HG02678 (cell line): ENCODE data around the gene ASTN2.

ENCODE experiments used
- ATAC-seq: cut with Tn5 transposase; IDR thresholded peaks from one replicate; pipeline ENCODE4 v1.9.1; 2021; ENCODE audit warnings: mild to moderate bottlenecking, moderate library complexity; ENCODE audit not compliant: unreplicated experiment

The ASTN2 gene

DNA sequence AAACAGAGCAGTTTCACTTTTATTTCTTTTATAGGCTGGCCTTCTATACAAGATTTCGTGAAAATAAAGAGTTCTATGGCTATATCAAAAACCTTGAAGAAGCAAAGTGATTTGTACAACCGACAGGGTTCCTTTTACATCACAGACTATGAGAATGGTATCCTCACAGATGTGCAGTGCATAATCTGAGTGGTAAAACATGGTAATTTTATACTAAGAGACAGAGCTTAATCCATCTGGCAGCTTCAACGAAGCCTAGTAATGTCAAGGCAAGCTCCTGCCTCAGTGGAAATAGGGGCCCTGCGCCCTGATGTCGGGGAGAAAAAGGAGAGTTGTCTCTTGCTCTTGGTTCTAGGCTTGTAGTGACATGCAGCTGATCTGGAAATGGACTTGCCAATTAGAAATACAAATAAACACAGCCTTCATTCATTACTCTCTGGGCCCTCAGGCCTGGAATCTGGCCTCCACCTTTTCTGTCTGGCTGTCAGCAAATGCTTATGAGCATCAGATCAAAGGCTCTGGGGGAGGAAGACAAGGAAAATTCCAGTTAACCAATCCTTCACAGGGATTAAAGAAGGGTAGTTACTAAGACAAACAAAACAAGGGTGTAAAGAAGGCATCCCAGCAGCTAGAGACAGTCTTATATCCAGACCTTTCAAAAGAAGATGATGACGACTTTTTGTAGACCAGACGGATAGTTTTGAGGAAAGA is 761.4 kb downstream of the ASTN2 start:
- no peak for ATAC-seq

- ATAC-seq: no peak
Observed at GRCh38 chr9:116647515-116647809, 767.4 kb downstream of the ASTN2 start.

DNA sequence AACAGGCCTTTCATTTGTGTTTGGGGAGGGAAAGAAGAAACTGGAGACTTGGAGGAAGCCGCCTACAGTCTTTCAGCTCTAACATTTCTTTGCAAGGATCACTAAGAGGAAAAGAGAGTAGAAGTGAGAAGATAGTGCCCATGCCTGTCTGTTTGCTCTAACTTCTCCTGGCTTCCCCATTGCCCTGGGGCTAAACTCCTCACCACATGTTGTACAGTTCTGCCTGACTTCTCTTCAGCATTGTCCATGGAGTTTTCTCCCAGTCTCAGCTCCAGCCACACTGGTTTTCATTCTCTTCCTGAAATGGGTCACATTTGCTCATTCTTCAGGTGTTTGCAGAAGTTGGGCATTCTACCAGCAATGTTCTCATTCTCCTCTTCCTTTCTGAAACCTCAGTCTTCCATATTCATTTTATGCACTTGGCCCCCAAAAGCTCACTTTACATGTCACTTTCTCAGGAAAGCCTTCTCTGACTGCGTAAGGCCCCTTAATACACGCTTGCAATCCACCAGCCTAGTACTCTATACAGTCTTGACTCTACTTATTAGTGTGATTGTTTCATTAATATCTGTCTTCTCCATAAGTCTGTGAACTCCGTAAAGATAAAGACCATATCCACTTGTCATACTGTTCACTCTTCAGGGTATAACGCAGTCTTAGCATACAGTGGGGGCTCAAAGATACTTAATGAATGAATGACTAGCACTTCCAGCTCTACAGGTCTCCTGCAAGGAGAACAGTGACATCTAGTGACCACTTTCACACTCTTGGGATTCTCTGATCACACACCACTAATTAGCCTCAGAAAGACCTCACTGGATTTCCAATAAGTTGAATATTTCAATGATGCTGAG is 768.0 kb downstream of the ASTN2 start:
- peak; percentile 59 for ATAC-seq

DNA sequence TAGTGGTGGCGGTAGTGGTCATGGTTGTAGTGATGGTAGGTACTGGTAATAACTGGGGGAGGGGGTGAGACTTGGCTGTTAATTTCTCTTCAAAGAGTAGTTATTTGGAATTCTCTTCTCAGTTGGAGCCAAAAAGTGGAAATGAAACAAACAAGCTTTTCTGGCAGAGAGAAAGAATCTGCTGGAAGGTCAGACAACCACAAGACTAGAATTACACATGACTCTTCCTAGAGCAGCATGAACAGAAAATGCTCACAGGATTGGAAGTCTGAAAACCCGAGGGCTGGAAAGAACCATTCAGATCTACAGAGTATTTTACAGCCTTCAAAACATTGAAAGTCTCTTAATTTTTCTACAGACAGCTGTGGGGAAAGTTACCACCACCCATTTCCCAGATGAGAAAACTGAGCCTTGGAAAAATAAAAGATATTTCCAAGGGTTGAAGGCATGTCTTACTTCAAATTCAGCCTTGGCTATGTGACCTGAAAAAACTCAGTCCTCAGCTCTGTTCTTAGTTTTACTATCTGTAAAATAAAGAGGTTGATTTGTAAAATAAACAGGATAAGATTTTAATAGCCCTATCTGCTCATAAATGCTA is 770.7 kb downstream of the ASTN2 start:
- ATAC-seq: no peak

DNA sequence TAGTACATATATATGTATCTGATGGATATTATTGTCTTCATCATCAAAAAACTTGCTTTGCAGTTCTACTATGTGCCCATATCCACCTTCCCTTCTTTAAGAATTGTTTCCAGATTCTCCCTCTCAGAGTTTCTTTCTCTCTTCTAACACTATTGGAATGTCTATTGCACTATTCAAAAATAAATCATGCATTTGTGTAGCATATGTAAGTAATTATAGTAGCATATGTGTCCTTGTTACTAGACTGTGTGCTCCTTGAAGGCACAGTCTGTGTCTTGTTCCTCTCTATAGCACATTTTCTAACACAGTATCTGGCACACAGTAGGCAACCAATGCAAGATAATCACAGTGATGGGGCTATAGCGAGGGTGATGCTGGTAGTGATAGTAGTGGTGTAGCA is 771.2 kb downstream of the ASTN2 start:
- ATAC-seq: no peak

- no peak for ATAC-seq
Observed at GRCh38 chr9:116641292-116642059, 773.4 kb downstream of the ASTN2 start.

- ATAC-seq: no peak
Observed at GRCh38 chr9:116639251-116639741, 775.6 kb downstream of the ASTN2 start.

DNA sequence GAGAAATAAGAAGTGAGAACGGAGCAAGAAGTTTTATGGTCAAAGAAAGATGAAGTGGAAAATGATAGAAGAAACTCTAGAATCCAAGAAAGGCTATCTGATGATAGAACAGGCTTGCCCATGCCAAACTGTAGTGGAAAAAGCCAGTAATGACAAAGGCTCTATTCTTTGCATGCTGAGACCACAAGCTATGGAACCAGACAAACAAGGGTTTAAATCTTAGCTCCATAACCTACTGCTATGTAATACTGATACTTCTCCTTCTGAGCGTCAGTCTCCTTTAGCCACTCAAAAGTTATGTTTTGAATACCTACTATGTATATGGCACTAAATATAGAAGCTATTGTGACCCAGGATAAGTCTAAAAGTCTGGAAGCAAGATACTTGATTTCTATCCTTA is 778.9 kb downstream of the ASTN2 start:
- ATAC-seq: no peak

DNA sequence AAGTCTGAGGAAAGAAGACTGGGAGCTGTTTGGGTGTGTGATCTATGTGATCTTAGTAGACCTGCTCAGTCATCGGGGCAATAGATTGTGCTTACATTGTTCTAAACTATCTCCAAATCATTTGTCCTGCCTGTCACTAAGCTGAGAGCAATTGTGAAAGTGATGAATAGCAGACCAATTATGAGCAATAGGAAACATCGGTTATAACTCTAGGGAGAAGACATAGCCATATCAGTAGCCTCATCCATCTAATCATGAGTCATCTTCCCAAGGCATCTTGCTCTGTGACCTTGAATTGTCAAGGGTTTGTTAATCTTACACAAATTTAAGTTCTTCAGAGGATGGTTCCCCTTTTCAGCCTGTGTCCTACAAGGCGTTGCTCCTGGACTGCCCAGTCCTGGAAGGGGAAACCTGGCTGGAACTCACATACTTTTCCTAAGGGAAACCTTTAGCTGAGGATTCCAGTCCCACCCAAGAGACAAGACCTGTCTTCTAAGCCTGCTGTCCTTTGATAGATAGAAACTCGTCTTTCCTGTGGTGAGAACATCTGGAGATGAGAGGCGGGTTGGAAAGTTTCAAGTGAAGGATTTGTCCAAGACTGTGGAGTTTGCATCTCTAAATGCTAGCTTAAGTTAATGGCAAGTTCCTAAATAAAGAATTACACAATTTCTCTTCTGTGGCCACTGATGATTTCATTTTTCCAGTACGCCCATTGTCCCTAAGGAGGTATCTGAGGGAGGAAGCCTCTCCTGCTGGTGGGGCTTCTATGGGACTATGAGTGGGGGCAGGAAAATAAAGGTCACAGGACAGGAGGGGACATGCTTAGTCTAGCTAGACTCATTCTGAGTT is 781.6 kb downstream of the ASTN2 start:
- no peak for ATAC-seq

DNA sequence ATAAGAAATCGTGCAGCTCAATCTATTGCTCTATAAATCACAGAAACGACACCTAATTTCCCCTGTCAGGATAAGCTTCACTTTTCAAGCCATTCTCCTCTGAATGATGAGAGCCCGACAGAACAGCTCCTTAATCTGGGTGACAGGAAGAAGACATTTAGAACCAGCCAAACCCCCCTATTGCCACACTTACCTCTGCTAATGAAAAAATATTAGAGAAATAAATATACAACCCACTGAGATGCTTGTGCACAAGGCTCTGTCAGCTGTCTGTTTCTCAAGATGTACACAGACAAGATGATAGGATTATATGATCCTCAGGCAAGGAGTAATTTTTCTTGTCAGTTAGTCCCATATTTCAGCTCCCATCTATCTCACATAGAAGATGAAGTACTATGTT is 785.2 kb downstream of the ASTN2 start:
- no peak for ATAC-seq

- no peak for ATAC-seq
Observed at GRCh38 chr9:116628716-116629115, 786.1 kb downstream of the ASTN2 start.

DNA sequence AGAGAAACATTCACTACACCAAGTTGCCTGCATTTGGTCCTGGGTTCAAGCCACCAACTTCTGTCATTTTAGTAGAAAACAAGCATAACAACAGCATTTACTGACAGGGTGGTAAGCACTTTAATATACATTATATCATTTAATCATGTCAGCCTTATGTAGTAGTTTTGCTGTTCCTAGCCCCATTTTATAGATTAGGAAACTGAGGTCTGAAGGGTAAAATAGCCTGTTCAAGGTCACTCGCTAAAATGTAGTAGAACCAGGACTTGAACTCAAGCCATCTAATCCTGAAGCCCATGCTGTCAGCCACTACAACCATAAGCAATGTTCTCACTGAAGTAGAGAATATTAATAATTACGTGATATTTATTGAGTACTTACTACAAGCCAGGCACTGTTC is 787.4 kb downstream of the ASTN2 start:
- no peak for ATAC-seq

GRCh38 chr9:116626762-116627161 is 788.1 kb downstream of the ASTN2 start:
- no peak for ATAC-seq

DNA sequence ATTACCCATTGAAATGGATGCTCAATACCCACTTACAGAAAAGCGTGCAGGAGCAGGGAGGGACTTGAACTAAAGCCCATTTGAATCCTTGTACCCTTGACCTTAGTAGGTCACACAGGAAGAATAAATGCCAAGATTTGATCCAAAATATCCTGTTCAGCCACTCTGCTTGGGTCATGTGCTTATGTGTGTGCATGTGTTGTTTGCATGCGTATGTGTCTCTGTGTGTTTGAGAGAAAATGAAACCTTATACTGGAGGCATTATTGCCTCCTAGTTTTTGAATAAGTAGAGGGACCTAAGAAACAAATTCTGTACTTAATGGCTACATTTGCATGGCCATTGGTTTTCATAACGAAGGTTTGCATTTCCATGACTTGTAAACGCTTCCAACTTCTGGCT is 791.1 kb downstream of the ASTN2 start:
- no peak for ATAC-seq

DNA sequence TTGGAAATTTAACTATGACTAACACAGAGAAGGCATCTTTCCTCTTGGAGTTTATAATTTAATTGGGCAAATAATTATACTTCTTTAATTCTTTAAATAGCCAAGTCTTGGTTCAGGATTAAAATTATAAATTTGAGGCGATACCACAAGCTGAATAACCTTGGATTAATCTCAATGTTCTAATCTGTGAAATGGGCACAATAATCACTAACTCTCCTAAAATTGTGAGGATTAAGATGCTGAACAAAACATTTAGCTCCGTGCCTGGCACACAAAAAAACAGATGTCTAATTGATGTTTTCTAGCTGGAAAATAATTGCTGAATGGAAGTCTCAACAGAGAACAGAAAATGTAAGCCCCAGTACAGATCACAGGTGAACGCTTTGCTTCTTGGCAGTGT is 797.5 kb downstream of the ASTN2 start:
- no peak for ATAC-seq

- ATAC-seq: no peak
Observed at GRCh38 chr9:116616304-116616914, 798.4 kb downstream of the ASTN2 start.

DNA sequence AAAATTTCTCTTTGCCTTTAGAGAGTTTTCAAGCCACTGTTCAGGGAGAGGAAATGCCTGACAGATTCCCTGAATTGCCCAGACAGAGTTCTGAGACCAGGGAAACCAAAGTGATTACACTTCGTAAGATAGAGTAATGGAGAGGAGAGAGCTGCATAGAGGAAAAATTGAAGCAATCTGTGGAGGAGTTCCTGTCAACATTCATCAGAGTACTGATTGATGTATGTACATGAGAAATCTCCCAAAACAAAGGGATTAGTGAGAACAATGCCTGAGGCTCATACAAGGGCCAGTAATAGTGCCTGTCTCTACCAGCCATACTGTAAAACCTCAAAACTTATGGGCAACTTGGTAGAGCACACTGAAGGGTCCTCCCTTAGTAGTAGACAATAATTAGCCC is 806.8 kb downstream of the ASTN2 start:
- no peak for ATAC-seq

GRCh38 chr9:116605904-116606341 is 808.9 kb downstream of the ASTN2 start:
- ATAC-seq: no peak

DNA sequence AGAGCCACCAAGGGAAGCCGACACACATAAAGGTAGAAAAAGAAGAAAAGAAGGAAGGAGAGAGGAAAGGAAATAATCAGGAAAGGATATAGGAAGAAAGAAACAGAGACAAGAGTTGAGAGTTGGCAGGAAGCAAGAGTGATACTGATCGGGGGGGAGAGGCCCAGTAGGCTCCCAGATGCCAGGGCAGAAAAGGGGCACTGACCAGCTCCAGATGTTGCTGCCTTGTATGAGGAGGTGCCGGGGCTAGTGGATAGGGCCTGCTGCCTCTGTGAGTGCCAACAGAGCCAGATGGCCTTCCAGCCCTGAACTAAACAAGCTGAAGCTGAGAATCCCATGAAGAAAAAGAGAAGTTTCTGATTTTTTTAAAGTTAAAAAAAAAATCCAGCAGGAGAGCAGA is 809.8 kb downstream of the ASTN2 start:
- no peak for ATAC-seq

DNA sequence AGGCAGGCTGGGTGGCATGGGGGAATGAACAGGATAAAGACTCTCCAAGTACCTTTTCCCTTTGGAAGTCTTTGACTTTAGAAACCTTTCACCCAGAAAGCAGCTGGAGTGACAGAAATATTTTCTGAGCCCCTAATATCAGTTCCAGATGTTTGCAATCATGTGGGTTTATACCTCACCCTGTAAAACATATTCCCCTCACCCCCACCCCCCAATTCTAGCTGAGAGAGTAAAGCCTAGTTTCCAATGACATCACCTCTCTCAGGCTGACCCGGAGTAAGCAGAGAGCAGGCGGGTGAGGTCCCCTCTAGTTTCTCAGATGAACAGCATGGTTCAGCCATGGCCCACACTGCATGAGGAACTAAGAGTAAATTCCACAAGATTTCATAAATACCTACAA is 810.6 kb downstream of the ASTN2 start:
- no peak for ATAC-seq
